Colonic mucosa (tissue), 4 donors: ENCODE measurements around the gene CEP128. TPM values are rescaled to one million over a fixed set of nuclear protein-coding genes. Genes with fewer than 3 reads are reported as not detected.

Experiments used
- DNase-seq: peaks from one replicate; pipeline ENCODE4 v3.0.0-alpha.2; 2020
- H3K27ac ChIP-seq: fragments of 200-600 bp; one replicate; pipeline ENCODE4 v1.8.0; 2021
- H3K27me3 ChIP-seq: fragments of 200-600 bp; one replicate; pipeline ENCODE4 v1.8.0; 2021
- H3K36me3 ChIP-seq: fragments of 200-600 bp; one replicate; pipeline ENCODE4 v1.8.0; 2021
- H3K4me1 ChIP-seq: fragments of 200-600 bp; one replicate; pipeline ENCODE4 v1.8.0; 2021; ENCODE audit warnings: mild to moderate bottlenecking
- H3K4me3 ChIP-seq: fragments of 200-600 bp; one replicate; pipeline ENCODE4 v1.8.0; 2021
- H3K9ac ChIP-seq, 2 donors: one replicate each; pipeline ENCODE4 v1.7.0; 2013; ENCODE audit warnings: control low read depth in 2 of 2, low read depth in 2 of 2, low read length in 2 of 2
- H3K9me3 ChIP-seq: fragments of 200-600 bp; one replicate; pipeline ENCODE4 v1.8.0; 2021
- CTCF ChIP-seq: fragments of 200-600 bp; IDR thresholded peaks from one replicate; pipeline ENCODE4 v1.8.0; 2022; ENCODE audit warnings: antibody characterized with exemption, mild to moderate bottlenecking
- intact Hi-C: fragments of 100-400 bp; cut with DNase I; formaldehyde crosslinking; loops from one replicate; pipeline ENCODE4 v1.14.1; 2022
- total RNA-seq, 2 donors: library from RNA; stranded (reverse); fragmentation: NEBNext Ultra II Directional in 1 of 2; extraction: Animal tissue kit (Norgen Biotek cat#: 25700) in 1 of 2; gene quantifications; one replicate each; pipeline ENCODE4 v1.2.1, GENCODE V29; 2021
- donor health status: healthy.
- donor health status: DM: no; HTN: no; CAD: no.
- donor health status: DM: no; HTN: no; CAD: no.

Gene CEP128
- total RNA-seq, 2 donors from 2014 or later: 4.4 to 11.6 TPM

- Histone ChIP-seq H3K4me3 (no peak overlapping the region), H3K9ac (no peak overlapping the region), H3K4me1 (no peaks in the 10 kb centered on the region), H3K9me3 (peaks cover 4% of the 10 kb centered on the region), H3K27ac (no peak overlapping the region), H3K27me3 (no peaks in the 10 kb centered on the region), H3K36me3 (no peaks in the 10 kb centered on the region)
- TF ChIP-seq CTCF: no peak
- intact Hi-C loops: no loop called here
- DNase-seq: no peak
Observed at GRCh38 chr14:80448267-80448666, 493.3 kb downstream of the CEP128 start.

- no peaks in the 10 kb centered on the region for H3K4me1 ChIP-seq
- no peak for TF ChIP-seq CTCF
- no peak overlapping the region for H3K9ac ChIP-seq
- H3K36me3 ChIP-seq: no peaks in the 10 kb centered on the region
- peaks cover 4% of the 10 kb centered on the region for H3K9me3 ChIP-seq
- intact Hi-C loops: no loop called here
- no peak overlapping the region for H3K4me3 ChIP-seq
- H3K27me3 ChIP-seq: no peaks in the 10 kb centered on the region
- DNase-seq: no peak
- H3K27ac ChIP-seq: no peak overlapping the region
Observed at GRCh38 chr14:80447392-80447791, 494.1 kb downstream of the CEP128 start.

Other genes with a start within 250 kb of the CEP128 start
- under 1 TPM; 0.11 to 0.25 TPM for gene TSHR, start 13.9 kb upstream of the CEP128 start, total RNA-seq